ENCODE data around the gene MXRA5.

MXRA5 gene

DNA sequence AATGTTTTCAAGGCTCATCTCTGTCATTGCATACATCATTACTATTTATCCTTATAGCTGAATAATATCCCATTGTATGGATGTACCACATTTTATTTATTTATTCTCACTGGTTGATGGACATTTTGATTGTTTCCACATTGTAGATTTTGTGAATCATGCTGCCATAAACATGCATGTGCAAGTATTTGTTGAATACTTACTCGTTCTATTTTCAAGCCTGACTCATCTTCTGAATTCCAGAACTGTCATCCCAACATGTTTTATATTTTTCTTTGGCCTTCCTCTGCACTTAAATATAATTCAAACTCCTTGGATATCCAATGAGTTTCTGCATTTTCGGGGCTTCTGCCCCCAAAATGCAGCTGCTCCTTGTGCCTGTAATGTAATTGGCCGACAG is 77.6 kb downstream of the MXRA5 start:
- Histone ChIP-seq H3K36me3 (ENCODE audit: control insufficient read depth in 1 of 2, insufficient read depth in 2 of 2, low read length in 2 of 2) (no peaks in the 10 kb centered on the region), H3K27ac (ENCODE audit: low read depth, low read length) (no peak overlapping the region), H4K91ac (ENCODE audit: low read depth, low read length) (no peak overlapping the region), H3K79me2 (ENCODE audit: control insufficient read depth, insufficient read depth, low read length, poor library complexity) (no peaks in the 10 kb centered on the region), H4K12ac (ENCODE audit: low read depth, low read length) (no peak overlapping the region), H3K9ac (ENCODE audit: low read length) (no peak overlapping the region), H2BK5ac (ENCODE audit: low read depth, low read length, poor library complexity) (no peak overlapping the region), H3K18ac (ENCODE audit: low read length) (no peak overlapping the region), H2AK5ac (ENCODE audit: low read length) (no peak overlapping the region), H3K9me3 (ENCODE audit: insufficient read depth, low read depth, low read length) (no peaks in the 10 kb centered on the region), H3K4me2 (ENCODE audit: low read length) (no peak overlapping the region), H2AFZ (ENCODE audit: insufficient read depth, low read length, poor library complexity) (no peak overlapping the region), H2BK120ac (ENCODE audit: insufficient read depth, low read length, poor library complexity) (no peak overlapping the region), H2BK12ac (ENCODE audit: low read length) (no peak overlapping the region), H3K4me3 (ENCODE audit: low read depth, low read length) (no peak overlapping the region), H4K8ac (ENCODE audit: low read depth, low read length) (no peak overlapping the region), H3K79me1 (ENCODE audit: low read length) (no peaks in the 10 kb centered on the region), H3K4ac (ENCODE audit: low read depth, low read length) (no peak overlapping the region), H3K23ac (ENCODE audit: low read length) (no peak overlapping the region), H3K14ac (ENCODE audit: low read length) (no peak overlapping the region), H3K4me1 (ENCODE audit: control insufficient read depth in 1 of 2, insufficient read depth in 2 of 2, low read length in 2 of 2) (peaks cover 0 to 4% of the 10 kb centered on the region in 2 experiments), H3K27me3 (ENCODE audit: insufficient read depth, low read length) (no peaks in the 10 kb centered on the region)
- WGBS (ENCODE audit: extremely low coverage, insufficient coverage, insufficient read length), result no CpG with 5 or more reads among the region's 3 CpGs
- DNase-seq, result no peak

DNA sequence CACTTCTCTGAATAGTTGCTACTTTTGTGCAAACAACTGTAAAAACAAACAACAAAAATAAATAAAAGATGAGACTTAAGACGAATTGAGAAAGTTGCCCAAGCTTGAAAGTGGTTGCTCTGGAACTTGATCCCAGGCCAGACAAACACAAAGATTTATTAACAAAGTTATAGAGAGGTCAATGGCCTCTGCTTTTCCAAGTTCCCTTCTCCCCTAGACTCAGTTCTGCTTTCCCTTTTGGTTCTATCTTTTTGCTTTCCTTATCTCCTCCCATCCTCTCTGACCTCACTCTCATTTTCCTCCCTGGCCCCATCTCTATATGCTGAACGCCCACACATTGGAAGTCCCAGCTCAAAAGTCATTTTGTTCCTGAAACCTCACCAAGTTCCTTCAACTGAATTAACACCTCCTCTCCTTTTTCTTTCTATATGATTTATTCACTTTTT is 82.7 kb downstream of the MXRA5 start:
- no CpG with 5 or more reads among the region's 2 CpGs for WGBS (ENCODE audit: extremely low coverage, insufficient coverage, insufficient read length)
- Histone ChIP-seq H3K9ac (ENCODE audit: low read length) (no peak overlapping the region), H3K23ac (ENCODE audit: low read length) (no peak overlapping the region), H3K4me1 (ENCODE audit: control insufficient read depth in 1 of 2, insufficient read depth in 2 of 2, low read length in 2 of 2) (no peaks in the 10 kb centered on the region), H3K9me3 (ENCODE audit: insufficient read depth, low read depth, low read length) (no peaks in the 10 kb centered on the region), H3K27me3 (ENCODE audit: insufficient read depth, low read length) (no peaks in the 10 kb centered on the region), H3K4me2 (ENCODE audit: low read length) (no peak overlapping the region), H2AFZ (ENCODE audit: insufficient read depth, low read length, poor library complexity) (no peak overlapping the region), H3K18ac (ENCODE audit: low read length) (no peak overlapping the region), H3K36me3 (ENCODE audit: control insufficient read depth in 1 of 2, insufficient read depth in 2 of 2, low read length in 2 of 2) (no peaks in the 10 kb centered on the region), H2AK5ac (ENCODE audit: low read length) (no peak overlapping the region), H4K8ac (ENCODE audit: low read depth, low read length) (no peak overlapping the region), H3K79me1 (ENCODE audit: low read length) (no peaks in the 10 kb centered on the region), H4K91ac (ENCODE audit: low read depth, low read length) (no peak overlapping the region), H2BK120ac (ENCODE audit: insufficient read depth, low read length, poor library complexity) (peak overlapping the region; percentile 66), H3K4me3 (ENCODE audit: low read depth, low read length) (no peak overlapping the region), H3K79me2 (ENCODE audit: control insufficient read depth, insufficient read depth, low read length, poor library complexity) (no peaks in the 10 kb centered on the region), H3K14ac (ENCODE audit: low read length) (no peak overlapping the region), H3K4ac (ENCODE audit: low read depth, low read length) (no peak overlapping the region), H2BK5ac (ENCODE audit: low read depth, low read length, poor library complexity) (no peak overlapping the region), H2BK12ac (ENCODE audit: low read length) (peak overlapping the region; percentile 31), H4K12ac (ENCODE audit: low read depth, low read length) (no peak overlapping the region), H3K27ac (ENCODE audit: low read depth, low read length) (no peak overlapping the region)
- DNase-seq, result peak in 1 of 2 donors; percentile 5

DNA sequence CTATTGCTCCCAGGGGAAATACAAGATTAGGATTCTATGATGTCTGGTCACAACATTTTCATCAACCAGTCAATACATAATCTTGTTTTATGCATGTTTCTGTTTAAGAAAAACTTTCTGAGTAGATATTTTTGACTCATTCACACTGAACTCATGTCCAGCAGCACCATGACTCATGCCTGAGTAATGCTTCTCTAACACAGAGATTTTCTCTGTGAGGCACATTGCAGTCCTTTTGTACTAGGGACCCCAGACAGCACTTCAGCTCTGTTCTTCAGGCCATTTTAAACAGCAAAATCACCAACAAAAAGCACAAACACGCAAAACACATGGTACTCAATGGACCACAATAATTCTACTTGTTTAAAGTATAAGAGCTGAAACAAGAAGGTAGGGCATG is 83.6 kb downstream of the MXRA5 start:
- Histone ChIP-seq H3K9me3 (ENCODE audit: insufficient read depth, low read depth, low read length) (no peaks in the 10 kb centered on the region), H4K91ac (ENCODE audit: low read depth, low read length) (no peak overlapping the region), H2BK120ac (ENCODE audit: insufficient read depth, low read length, poor library complexity) (no peak overlapping the region), H3K4me3 (ENCODE audit: low read depth, low read length) (no peak overlapping the region), H3K27me3 (ENCODE audit: insufficient read depth, low read length) (no peaks in the 10 kb centered on the region), H2BK5ac (ENCODE audit: low read depth, low read length, poor library complexity) (no peak overlapping the region), H3K4me1 (ENCODE audit: control insufficient read depth in 1 of 2, insufficient read depth in 2 of 2, low read length in 2 of 2) (no peaks in the 10 kb centered on the region), H3K79me1 (ENCODE audit: low read length) (no peaks in the 10 kb centered on the region), H4K8ac (ENCODE audit: low read depth, low read length) (no peak overlapping the region), H4K12ac (ENCODE audit: low read depth, low read length) (no peak overlapping the region), H3K14ac (ENCODE audit: low read length) (no peak overlapping the region), H2AFZ (ENCODE audit: insufficient read depth, low read length, poor library complexity) (no peak overlapping the region), H3K4me2 (ENCODE audit: low read length) (no peak overlapping the region), H3K4ac (ENCODE audit: low read depth, low read length) (no peak overlapping the region), H3K36me3 (ENCODE audit: control insufficient read depth in 1 of 2, insufficient read depth in 2 of 2, low read length in 2 of 2) (no peaks in the 10 kb centered on the region), H3K18ac (ENCODE audit: low read length) (no peak overlapping the region), H3K27ac (ENCODE audit: low read depth, low read length) (peak overlapping the region; percentile 79), H2BK12ac (ENCODE audit: low read length) (no peak overlapping the region), H3K23ac (ENCODE audit: low read length) (no peak overlapping the region), H3K79me2 (ENCODE audit: control insufficient read depth, insufficient read depth, low read length, poor library complexity) (no peaks in the 10 kb centered on the region), H2AK5ac (ENCODE audit: low read length) (no peak overlapping the region), H3K9ac (ENCODE audit: low read length) (no peak overlapping the region)
- peak; percentile 14 to 39 for DNase-seq
- WGBS (ENCODE audit: extremely low coverage, insufficient coverage, insufficient read length), result no CpG with 5 or more reads among the region's 1 CpG

Measured in trophoblast cell (in vitro differentiated cells and primary cell).